HepG2 (cell line): ENCODE results near the gene TCAF1. TPM values are rescaled to one million over a fixed set of nuclear protein-coding genes. Genes with fewer than 3 reads are reported as not detected.

Experiments
- ATRX ChIP-seq: sonication (generic); formaldehyde crosslinking; IDR thresholded peaks from 2 replicates; pipeline ENCODE4 v1.4.0; 2020; ENCODE audit warnings: missing genetic modification reagents, borderline replicate concordance
- BRCA1 ChIP-seq: sonication (generic); formaldehyde crosslinking; IDR thresholded peaks from 2 replicates; pipeline ENCODE4 v1.4.0; 2020; ENCODE audit warnings: missing genetic modification reagents
- CC2D1A ChIP-seq: sonication (generic); formaldehyde crosslinking; IDR thresholded peaks from 2 replicates; pipeline ENCODE4 v1.8.1; 2023; ENCODE audit warnings: mild to moderate bottlenecking, missing genetic modification reagents
- ELF4 ChIP-seq: sonication (generic); formaldehyde crosslinking; IDR thresholded peaks from 2 replicates; pipeline ENCODE4 v1.5.0; 2020; ENCODE audit warnings: missing genetic modification reagents, mild to moderate bottlenecking, moderate library complexity, borderline replicate concordance
- HHEX ChIP-seq: IDR thresholded peaks from 2 replicates; pipeline ENCODE4 v1.6.1; 2016; ENCODE audit warnings: control low read depth
- MLLT10 ChIP-seq: sonication (generic); formaldehyde crosslinking; IDR thresholded peaks from 2 replicates; pipeline ENCODE4 v1.4.0; 2020; ENCODE audit warnings: missing genetic modification reagents
- MTA3 ChIP-seq: sonication (generic); formaldehyde crosslinking; IDR thresholded peaks from 2 replicates; pipeline ENCODE4 v1.4.0; 2020; ENCODE audit warnings: missing genetic modification reagents
- NFKBIZ ChIP-seq: IDR thresholded peaks from 2 replicates; pipeline ENCODE4 v1.6.1; 2018; ENCODE audit warnings: missing genetic modification reagents, missing compliant biosample characterization
- PRMT3 ChIP-seq: sonication (generic); formaldehyde crosslinking; IDR thresholded peaks from 2 replicates; pipeline ENCODE4 v1.8.1; 2022; ENCODE audit warnings: low read depth, mild to moderate bottlenecking, moderate library complexity, missing genetic modification reagents, borderline replicate concordance
- TCF12 ChIP-seq, 2 experiments: fragments of 450-650 bp in 1 of 2; sonication (generic) in 1 of 2; formaldehyde crosslinking in 1 of 2; IDR thresholded peaks; 2 replicates each; pipeline versions ENCODE4 v1.6.1 to v1.8.0; 2017 to 2022; ENCODE audit warnings: antibody characterized with exemption in 1 of 2, mild to moderate bottlenecking in 1 of 2, missing genetic modification reagents in 1 of 2, moderate library complexity in 1 of 2
- ZFP36L2 ChIP-seq: sonication (generic); formaldehyde crosslinking; IDR thresholded peaks from 2 replicates; pipeline ENCODE4 v1.4.0; 2020; ENCODE audit warnings: missing genetic modification reagents
- ZNF34 ChIP-seq: sonication (generic); formaldehyde crosslinking; IDR thresholded peaks from 2 replicates; pipeline ENCODE4 v1.4.0; 2020; ENCODE audit warnings: mild to moderate bottlenecking, missing genetic modification reagents, borderline replicate concordance
- ZNF460 ChIP-seq: sonication (generic); formaldehyde crosslinking; IDR thresholded peaks from 2 replicates; pipeline ENCODE4 v1.5.1; 2020; ENCODE audit warnings: missing genetic modification reagents, mild to moderate bottlenecking, borderline replicate concordance
- ZNF569 ChIP-seq: sonication (generic); formaldehyde crosslinking; IDR thresholded peaks from 2 replicates; pipeline ENCODE4 v1.5.0; 2020; ENCODE audit warnings: mild to moderate bottlenecking, missing genetic modification reagents, moderate library complexity, borderline replicate concordance
- ZNF577 ChIP-seq: sonication (generic); formaldehyde crosslinking; IDR thresholded peaks from 2 replicates; pipeline ENCODE4 v1.4.0; 2020; ENCODE audit warnings: mild to moderate bottlenecking, low read depth, missing genetic modification reagents, borderline replicate concordance
- ZNF629 ChIP-seq: sonication (generic); formaldehyde crosslinking; conservative IDR thresholded peaks from 2 replicates; pipeline ENCODE4 v1.5.0; 2020; ENCODE audit warnings: missing genetic modification reagents
- ZNF703 ChIP-seq: sonication (generic); formaldehyde crosslinking; IDR thresholded peaks from 2 replicates; pipeline ENCODE4 v1.5.1; 2020; ENCODE audit warnings: missing genetic modification reagents, mild to moderate bottlenecking, moderate library complexity, borderline replicate concordance
- ZNF747 ChIP-seq: sonication (generic); formaldehyde crosslinking; IDR thresholded peaks from 2 replicates; pipeline ENCODE4 v1.8.1; 2023; ENCODE audit warnings: missing genetic modification reagents, mild to moderate bottlenecking, borderline replicate concordance
- ZNF777 ChIP-seq: sonication (generic); formaldehyde crosslinking; IDR thresholded peaks from 2 replicates; pipeline ENCODE4 v1.4.0; 2020; ENCODE audit warnings: missing genetic modification reagents
- polyA plus RNA-seq, 8 experiments: library from polyadenylated mRNA; depleted of rRNA in 3 of 8; stranded (reverse) in 7 of 8; unstranded in 1 of 8; fragments of >200 nt; fragmentation: Illumina TruSeq in 4 of 8; extraction: Trizol in 4 of 8; gene quantifications; 2 replicates each; pipeline versions ENCODE4 v1.2.1 to v1.2.3, GENCODE V29; 2011 to 2016; ENCODE audit warnings: low read depth in 4 of 8, missing spikeins in 1 of 8, mixed read lengths in 1 of 8; ENCODE audit not compliant: insufficient read depth in 1 of 8
- total RNA-seq, 5 experiments: library from RNA; depleted of rRNA; stranded (reverse); fragments of >200 nt; fragmentation: Illumina TruSeq; extraction: Trizol; gene quantifications; 2 replicates each; pipeline ENCODE4 v1.2.3, GENCODE V29; 2016; ENCODE audit warnings: low read depth in 1 of 5
- TF ChIP-seq, protein P1 (sequence below): sonication (generic); formaldehyde crosslinking; IDR thresholded peaks from 2 replicates; pipeline ENCODE4 v1.8.1; 2023; ENCODE audit warnings: missing genetic modification reagents, inconsistent platforms, borderline replicate concordance
- TF ChIP-seq, protein P2 (sequence below): sonication (generic); formaldehyde crosslinking; IDR thresholded peaks from 2 replicates; pipeline ENCODE4 v1.4.0; 2020; ENCODE audit warnings: missing genetic modification reagents
- TF ChIP-seq, protein P3 (sequence below): sonication (generic); formaldehyde crosslinking; IDR thresholded peaks from 2 replicates; pipeline ENCODE4 v1.8.1; 2022; ENCODE audit warnings: low read depth, mild to moderate bottlenecking, missing genetic modification reagents
- TF ChIP-seq, protein P4 (sequence below): sonication (generic); formaldehyde crosslinking; IDR thresholded peaks from 2 replicates; pipeline ENCODE4 v1.5.0; 2020; ENCODE audit warnings: missing genetic modification reagents

Gene TCAF1
- total and polyA plus RNA-seq, 2 of the 13 experiments (the other 11 are each of a cell fraction or from before 2014, with no cell fraction given) = 36.2 to 101 TPM

DNA sequence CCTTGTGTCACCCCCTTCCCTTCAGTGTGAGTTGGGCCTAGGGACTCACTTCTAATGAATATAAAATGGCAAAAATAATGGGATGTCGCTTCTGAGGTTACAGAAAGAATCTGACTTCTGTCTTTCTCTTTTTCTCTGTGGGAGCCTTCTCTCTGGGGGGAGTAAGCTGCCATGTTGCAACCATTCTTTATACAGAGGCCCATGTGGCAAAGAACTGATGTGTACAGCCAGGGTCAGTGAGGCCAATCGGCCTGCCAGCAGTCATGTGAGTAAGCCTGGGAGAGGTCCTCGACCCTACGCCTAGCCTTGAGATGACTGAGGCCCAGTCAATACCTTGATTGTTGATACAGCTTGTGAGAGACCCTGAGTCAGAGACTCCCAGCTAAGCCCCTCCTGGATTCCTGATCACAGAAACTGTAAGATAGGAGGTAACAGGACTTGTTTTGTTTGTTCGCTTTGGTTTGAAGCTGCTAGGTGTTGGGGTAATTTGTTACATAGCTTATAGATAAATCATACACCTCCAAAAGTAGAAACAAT is 1.7 kb downstream of the TCAF1 start (continued):
- TF ChIP-seq, protein P1, sequence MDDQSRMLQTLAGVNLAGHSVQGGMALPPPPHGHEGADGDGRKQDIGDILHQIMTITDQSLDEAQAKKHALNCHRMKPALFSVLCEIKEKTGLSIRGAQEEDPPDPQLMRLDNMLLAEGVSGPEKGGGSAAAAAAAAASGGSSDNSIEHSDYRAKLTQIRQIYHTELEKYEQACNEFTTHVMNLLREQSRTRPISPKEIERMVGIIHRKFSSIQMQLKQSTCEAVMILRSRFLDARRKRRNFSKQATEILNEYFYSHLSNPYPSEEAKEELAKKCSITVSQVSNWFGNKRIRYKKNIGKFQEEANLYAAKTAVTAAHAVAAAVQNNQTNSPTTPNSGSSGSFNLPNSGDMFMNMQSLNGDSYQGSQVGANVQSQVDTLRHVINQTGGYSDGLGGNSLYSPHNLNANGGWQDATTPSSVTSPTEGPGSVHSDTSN = no peak
- 0 out of 2 replicates have a peak, but pooled peaks have one; percentile 74 for TF ChIP-seq ZFP36L2 (CRISPR knock-in tag)
- peak; percentile 58; the same call in 1 of the 2 replicates for TF ChIP-seq HHEX (CRISPR knock-in tag)
- no peak for TF ChIP-seq MTA3 (CRISPR knock-in tag)
- TF ChIP-seq ELF4 (CRISPR knock-in tag) = no peak
- TF ChIP-seq ZNF777 (CRISPR knock-in tag) = no peak
- TF ChIP-seq PRMT3 (CRISPR knock-in tag) = no peak
- TF ChIP-seq NFKBIZ (CRISPR knock-in tag) = peak; percentile 73; the same call in 1 of the 2 replicates
- TF ChIP-seq BRCA1 (CRISPR knock-in tag) = no peak
- TF ChIP-seq TCF12 (IDR thresholded peaks at IDR 0.05) = no peak
- TF ChIP-seq TCF12 (CRISPR knock-in tag; IDR thresholded peaks at IDR 0.05) = no peak
- no peak for TF ChIP-seq MLLT10 (CRISPR knock-in tag)
- TF ChIP-seq, protein P2, sequence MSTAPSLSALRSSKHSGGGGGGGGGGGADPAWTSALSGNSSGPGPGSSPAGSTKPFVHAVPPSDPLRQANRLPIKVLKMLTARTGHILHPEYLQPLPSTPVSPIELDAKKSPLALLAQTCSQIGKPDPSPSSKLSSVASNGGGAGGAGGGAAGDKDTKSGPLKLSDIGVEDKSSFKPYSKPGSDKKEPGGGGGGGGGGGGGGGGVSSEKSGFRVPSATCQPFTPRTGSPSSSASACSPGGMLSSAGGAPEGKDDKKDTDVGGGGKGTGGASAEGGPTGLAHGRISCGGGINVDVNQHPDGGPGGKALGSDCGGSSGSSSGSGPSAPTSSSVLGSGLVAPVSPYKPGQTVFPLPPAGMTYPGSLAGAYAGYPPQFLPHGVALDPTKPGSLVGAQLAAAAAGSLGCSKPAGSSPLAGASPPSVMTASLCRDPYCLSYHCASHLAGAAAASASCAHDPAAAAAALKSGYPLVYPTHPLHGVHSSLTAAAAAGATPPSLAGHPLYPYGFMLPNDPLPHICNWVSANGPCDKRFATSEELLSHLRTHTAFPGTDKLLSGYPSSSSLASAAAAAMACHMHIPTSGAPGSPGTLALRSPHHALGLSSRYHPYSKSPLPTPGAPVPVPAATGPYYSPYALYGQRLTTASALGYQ (CRISPR knock-in tag) = no peak
- TF ChIP-seq ZNF577 (CRISPR knock-in tag) = no peak
- TF ChIP-seq ZNF629 (CRISPR knock-in tag) = peak; percentile 95
- TF ChIP-seq CC2D1A (CRISPR knock-in tag) = no peak
- no peak for TF ChIP-seq ATRX
- no peak for TF ChIP-seq ZNF703 (CRISPR knock-in tag)
- TF ChIP-seq ZNF34 (CRISPR knock-in tag) = no peak
- TF ChIP-seq, protein P3, sequence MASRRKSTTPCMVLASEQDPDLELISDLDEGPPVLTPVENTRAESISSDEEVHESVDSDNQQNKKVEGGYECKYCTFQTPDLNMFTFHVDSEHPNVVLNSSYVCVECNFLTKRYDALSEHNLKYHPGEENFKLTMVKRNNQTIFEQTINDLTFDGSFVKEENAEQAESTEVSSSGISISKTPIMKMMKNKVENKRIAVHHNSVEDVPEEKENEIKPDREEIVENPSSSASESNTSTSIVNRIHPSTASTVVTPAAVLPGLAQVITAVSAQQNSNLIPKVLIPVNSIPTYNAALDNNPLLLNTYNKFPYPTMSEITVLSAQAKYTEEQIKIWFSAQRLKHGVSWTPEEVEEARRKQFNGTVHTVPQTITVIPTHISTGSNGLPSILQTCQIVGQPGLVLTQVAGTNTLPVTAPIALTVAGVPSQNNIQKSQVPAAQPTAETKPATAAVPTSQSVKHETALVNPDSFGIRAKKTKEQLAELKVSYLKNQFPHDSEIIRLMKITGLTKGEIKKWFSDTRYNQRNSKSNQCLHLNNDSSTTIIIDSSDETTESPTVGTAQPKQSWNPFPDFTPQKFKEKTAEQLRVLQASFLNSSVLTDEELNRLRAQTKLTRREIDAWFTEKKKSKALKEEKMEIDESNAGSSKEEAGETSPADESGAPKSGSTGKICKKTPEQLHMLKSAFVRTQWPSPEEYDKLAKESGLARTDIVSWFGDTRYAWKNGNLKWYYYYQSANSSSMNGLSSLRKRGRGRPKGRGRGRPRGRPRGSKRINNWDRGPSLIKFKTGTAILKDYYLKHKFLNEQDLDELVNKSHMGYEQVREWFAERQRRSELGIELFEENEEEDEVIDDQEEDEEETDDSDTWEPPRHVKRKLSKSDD (CRISPR knock-in tag) = no peak
- TF ChIP-seq, protein P4, sequence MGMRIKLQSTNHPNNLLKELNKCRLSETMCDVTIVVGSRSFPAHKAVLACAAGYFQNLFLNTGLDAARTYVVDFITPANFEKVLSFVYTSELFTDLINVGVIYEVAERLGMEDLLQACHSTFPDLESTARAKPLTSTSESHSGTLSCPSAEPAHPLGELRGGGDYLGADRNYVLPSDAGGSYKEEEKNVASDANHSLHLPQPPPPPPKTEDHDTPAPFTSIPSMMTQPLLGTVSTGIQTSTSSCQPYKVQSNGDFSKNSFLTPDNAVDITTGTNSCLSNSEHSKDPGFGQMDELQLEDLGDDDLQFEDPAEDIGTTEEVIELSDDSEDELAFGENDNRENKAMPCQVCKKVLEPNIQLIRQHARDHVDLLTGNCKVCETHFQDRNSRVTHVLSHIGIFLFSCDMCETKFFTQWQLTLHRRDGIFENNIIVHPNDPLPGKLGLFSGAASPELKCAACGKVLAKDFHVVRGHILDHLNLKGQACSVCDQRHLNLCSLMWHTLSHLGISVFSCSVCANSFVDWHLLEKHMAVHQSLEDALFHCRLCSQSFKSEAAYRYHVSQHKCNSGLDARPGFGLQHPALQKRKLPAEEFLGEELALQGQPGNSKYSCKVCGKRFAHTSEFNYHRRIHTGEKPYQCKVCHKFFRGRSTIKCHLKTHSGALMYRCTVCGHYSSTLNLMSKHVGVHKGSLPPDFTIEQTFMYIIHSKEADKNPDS = no peak
- TF ChIP-seq ZNF747 (CRISPR knock-in tag) = no peak
- TF ChIP-seq ZNF569 (CRISPR knock-in tag) = no peak
- no peak for TF ChIP-seq ZNF460 (CRISPR knock-in tag)
